Erythroblast (primary cell): ENCODE measurements around the gene CRYL1.

Experiments used
- GATA1 ChIP-seq: IDR thresholded peaks from 2 replicates; pipeline ENCODE4 v1.6.1; 2011; ENCODE audit warnings: low read depth, mild to moderate bottlenecking, control low read depth, low read length, moderate library complexity
- POLR2A ChIP-seq: IDR thresholded peaks from 2 replicates; pipeline ENCODE4 v1.6.1; 2011; ENCODE audit warnings: mild to moderate bottlenecking, low read length

- TF ChIP-seq POLR2A: no peak
- TF ChIP-seq GATA1: no peak
Measured at GRCh38 chr13:20546556-20546955, 20.9 kb upstream of the CRYL1 start.
